Erythroblast (primary cell): ENCODE measurements around the gene SMARCA5.

Experiments
- GATA1 ChIP-seq: IDR thresholded peaks from 2 replicates; pipeline ENCODE4 v1.6.1; 2011; ENCODE audit warnings: low read depth, mild to moderate bottlenecking, control low read depth, low read length, moderate library complexity
- POLR2A ChIP-seq: IDR thresholded peaks from 2 replicates; pipeline ENCODE4 v1.6.1; 2011; ENCODE audit warnings: mild to moderate bottlenecking, low read length

GRCh38 chr4:143597276-143597675 is 83.8 kb downstream of the SMARCA5 start:
- no peak for TF ChIP-seq POLR2A
- TF ChIP-seq GATA1: no peak
